ENCODE data around the gene SORCS2. TPM values are rescaled to one million over a fixed set of nuclear protein-coding genes. Genes with fewer than 3 reads are reported as not detected.

SORCS2 gene
- total RNA-seq, 1 experiment from 2014 or later, result 4.1 TPM

GRCh38 chr4:7607156-7607910, 415.0 kb downstream of the SORCS2 start:
- no peak for ATAC-seq
- Histone ChIP-seq H3K4me2 (ENCODE audit: low read length) (no peak overlapping the region), H3K9ac (ENCODE audit: low read length) (no peak overlapping the region), H4K20me1 (ENCODE audit: low read length) (no peaks in the 10 kb centered on the region), H3K79me2 (ENCODE audit: low read length) (no peaks in the 10 kb centered on the region), H3K27me3 (ENCODE audit: low read length) (no peaks in the 10 kb centered on the region), H3K4me1 (ENCODE audit: insufficient read depth, low read length) (no peaks in the 10 kb centered on the region), H3F3A (ENCODE audit: low read length, unreplicated experiment) (no peaks in the 10 kb centered on the region), H2AFZ (ENCODE audit: low read length) (no peak overlapping the region), H3K9me2 (replicated peaks; ENCODE audit: low read length) (no peaks in the 10 kb centered on the region), H3K27ac (ENCODE audit: low read length) (no peak overlapping the region), H3K36me3 (ENCODE audit: low read depth, low read length) (no peaks in the 10 kb centered on the region), H3K9me3 (ENCODE audit: low read length) (no peaks in the 10 kb centered on the region), H3K4me3 (ENCODE audit: low read length) (no peak overlapping the region)
- TF ChIP-seq CTCF (conservative IDR thresholded peaks at IDR 0.05; ENCODE audit: low read depth, low read length), result no peak
- no peak for TF ChIP-seq EZH2 (IDR thresholded peaks at IDR 0.05; ENCODE audit: low read length, unreplicated experiment)
- intact Hi-C loops (cut with micrococcal nuclease), result no loop called here
- no TSS peak for BruUV-seq (replicated peaks)
- CTCF ChIA-PET, result no interaction called here
- DNase-seq, result no peak
- POLR2A ChIA-PET (ENCODE audit: unreplicated experiment), result no interaction called here

- Histone ChIP-seq H2AFZ (ENCODE audit: low read length) (no peak overlapping the region), H3K4me2 (ENCODE audit: low read length) (no peak overlapping the region), H3K9me2 (replicated peaks; ENCODE audit: low read length) (no peaks in the 10 kb centered on the region), H3K4me3 (ENCODE audit: low read length) (no peak overlapping the region), H3K27me3 (ENCODE audit: low read length) (no peaks in the 10 kb centered on the region), H4K20me1 (ENCODE audit: low read length) (no peaks in the 10 kb centered on the region), H3K36me3 (ENCODE audit: low read depth, low read length) (no peaks in the 10 kb centered on the region), H3K9ac (ENCODE audit: low read length) (no peak overlapping the region), H3K9me3 (ENCODE audit: low read length) (no peaks in the 10 kb centered on the region), H3F3A (ENCODE audit: low read length, unreplicated experiment) (no peaks in the 10 kb centered on the region), H3K4me1 (ENCODE audit: insufficient read depth, low read length) (no peaks in the 10 kb centered on the region), H3K79me2 (ENCODE audit: low read length) (no peaks in the 10 kb centered on the region), H3K27ac (ENCODE audit: low read length) (no peak overlapping the region)
- DNase-seq, result no peak
- ChIA-PET POLR2A (ENCODE audit: unreplicated experiment) (no interaction called here), CTCF (no interaction called here)
- no TSS peak for BruUV-seq (replicated peaks)
- intact Hi-C loops (cut with micrococcal nuclease), result no loop called here
- ATAC-seq, result no peak
- TF ChIP-seq CTCF (conservative IDR thresholded peaks at IDR 0.05; ENCODE audit: low read depth, low read length) (no peak), EZH2phosphoT487 (IDR thresholded peaks at IDR 0.05; ENCODE audit: borderline replicate concordance, low read length) (no peak), EZH2 (IDR thresholded peaks at IDR 0.05; ENCODE audit: low read length, unreplicated experiment) (no peak)
These were observed 415.7 kb downstream of the SORCS2 start for GRCh38 chr4:7608046-7608445.

GRCh38 chr4:7609316-7609715, 417.0 kb downstream of the SORCS2 start:
- Histone ChIP-seq H3K9me2 (replicated peaks; ENCODE audit: low read length) (no peaks in the 10 kb centered on the region), H3K4me3 (ENCODE audit: low read length) (no peak overlapping the region), H3F3A (ENCODE audit: low read length, unreplicated experiment) (no peaks in the 10 kb centered on the region), H3K79me2 (ENCODE audit: low read length) (no peaks in the 10 kb centered on the region), H3K4me1 (ENCODE audit: insufficient read depth, low read length) (no peaks in the 10 kb centered on the region), H3K27ac (ENCODE audit: low read length) (no peak overlapping the region), H3K36me3 (ENCODE audit: low read depth, low read length) (no peaks in the 10 kb centered on the region), H3K9ac (ENCODE audit: low read length) (no peak overlapping the region), H2AFZ (ENCODE audit: low read length) (no peak overlapping the region), H4K20me1 (ENCODE audit: low read length) (no peaks in the 10 kb centered on the region), H3K27me3 (ENCODE audit: low read length) (no peaks in the 10 kb centered on the region), H3K9me3 (ENCODE audit: low read length) (no peaks in the 10 kb centered on the region), H3K4me2 (ENCODE audit: low read length) (no peak overlapping the region)
- no TSS peak for BruUV-seq (replicated peaks)
- DNase-seq (no peak), ATAC-seq (no peak)
- intact Hi-C loops (cut with micrococcal nuclease), result no loop called here
- ChIA-PET CTCF (no interaction called here), POLR2A (ENCODE audit: unreplicated experiment) (no interaction called here)
- TF ChIP-seq EZH2phosphoT487 (IDR thresholded peaks at IDR 0.05; ENCODE audit: borderline replicate concordance, low read length) (no peak), EZH2 (IDR thresholded peaks at IDR 0.05; ENCODE audit: low read length, unreplicated experiment) (no peak), CTCF (conservative IDR thresholded peaks at IDR 0.05; ENCODE audit: low read depth, low read length) (no peak)

All from PC-3 (cell line).